NCI-H187 treated with DMSO at 0.1 percent for 48 hours (cell line): ENCODE measurements around the gene TTC39A.
"Not testable (repeated sequence)": the region's sequence is repeated elsewhere in the genome, so short reads cannot be mapped to it uniquely, and the experiment has no call there.

Experiments
- DNase-seq: peaks from one replicate; lab custom pipeline; 2025; lab: John Stamatoyannopoulos, UW

The TTC39A gene

GRCh38 chr1:51266181-51266580, 64.2 kb downstream of the TTC39A start:
- no peak for DNase-seq

- DNase-seq, result no peak
Measured at GRCh38 chr1:51265618-51266017, 64.7 kb downstream of the TTC39A start.

- no peak for DNase-seq
Measured at GRCh38 chr1:51264451-51264850, 65.9 kb downstream of the TTC39A start.

- DNase-seq, result no peak
Measured at GRCh38 chr1:51263147-51263877, 67.0 kb downstream of the TTC39A start.

GRCh38 chr1:51255331-51255730, 75.0 kb downstream of the TTC39A start:
- no peak for DNase-seq

- DNase-seq, result no peak
Measured at GRCh38 chr1:51253691-51254090, 76.7 kb downstream of the TTC39A start.

- no peak for DNase-seq
Measured at GRCh38 chr1:51252366-51252765, 78.0 kb downstream of the TTC39A start.

GRCh38 chr1:51251165-51251564, 79.2 kb downstream of the TTC39A start:
- not testable (repeated sequence) for DNase-seq

- DNase-seq, result not testable (repeated sequence)
Measured at GRCh38 chr1:51250729-51251128, 79.6 kb downstream of the TTC39A start.

GRCh38 chr1:51249445-51249844, 80.9 kb downstream of the TTC39A start:
- no peak for DNase-seq

GRCh38 chr1:51247499-51247898, 82.9 kb downstream of the TTC39A start:
- no peak for DNase-seq

- DNase-seq, result no peak
Measured at GRCh38 chr1:51247022-51247421, 83.3 kb downstream of the TTC39A start.

GRCh38 chr1:51242546-51242945, 87.8 kb downstream of the TTC39A start:
- no peak for DNase-seq

GRCh38 chr1:51241119-51241518, 89.2 kb downstream of the TTC39A start:
- no peak for DNase-seq

GRCh38 chr1:51240084-51240483, 90.3 kb downstream of the TTC39A start:
- DNase-seq, result no peak

GRCh38 chr1:51238034-51238403, 92.3 kb downstream of the TTC39A start:
- no peak for DNase-seq

GRCh38 chr1:51237351-51238033, 92.9 kb downstream of the TTC39A start:
- DNase-seq, result no peak
